ENCODE measurements around the gene EDN1.

GRCh38 chr6:12289365-12289919 is 719 bp upstream of the EDN1 start:
- TF ChIP-seq CTCF (conservative IDR thresholded peaks at IDR 0.05; ENCODE audit: low read depth, low read length) (peak; percentile 90), POLR2A (IDR thresholded peaks at IDR 0.05; ENCODE audit: low read depth, low read length) (no peak), SMC3 (IDR thresholded peaks at IDR 0.05; ENCODE audit: low read depth, low read length) (peak; percentile 87), FOS (IDR thresholded peaks at IDR 0.05; ENCODE audit: low read depth, low read length) (no peak), MXI1 (IDR thresholded peaks at IDR 0.05; ENCODE audit: borderline replicate concordance, low read depth, low read length) (no peak), MAZ (IDR thresholded peaks at IDR 0.05; ENCODE audit: borderline replicate concordance, low read depth, low read length) (no peak), CEBPB (IDR thresholded peaks at IDR 0.05; ENCODE audit: low read depth, low read length) (no peak), RFX5 (IDR thresholded peaks at IDR 0.05; ENCODE audit: low read depth, low read length) (no peak), CHD1 (IDR thresholded peaks at IDR 0.05; ENCODE audit: low read depth, low read length) (no peak), MAFK (IDR thresholded peaks at IDR 0.05; ENCODE audit: low read depth, low read length) (no peak), USF2 (IDR thresholded peaks at IDR 0.05; ENCODE audit: low read depth, low read length) (no peak)

All from IMR-90 (cell line).